NCI-H2196 (cell line): ENCODE data around the gene LRP1-AS.

Experiments
- DNase-seq: peaks from one replicate; lab custom pipeline; 2025; ENCODE audit not compliant: unreplicated experiment; lab: John Stamatoyannopoulos, UW

The LRP1-AS gene

DNA sequence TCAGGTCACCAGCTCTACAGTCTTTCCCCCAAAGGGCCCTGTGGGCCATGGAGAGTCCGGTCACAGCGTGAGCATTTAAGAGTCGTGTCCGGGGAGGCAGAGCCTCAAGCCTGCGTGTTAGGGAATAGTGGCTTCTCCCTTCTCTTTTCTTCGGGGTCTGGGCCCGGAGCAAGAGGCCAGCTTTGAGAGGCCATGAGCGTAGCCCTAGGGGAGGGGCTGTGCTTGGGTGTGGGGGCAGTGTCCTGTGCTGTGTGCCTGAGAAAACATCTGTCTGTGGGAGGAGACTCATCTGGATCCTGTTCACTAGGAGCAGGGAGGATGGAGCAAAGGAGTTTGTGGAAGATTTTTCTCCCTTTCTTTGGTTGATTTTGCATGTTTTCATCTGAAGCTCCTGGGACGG, 5.3 kb downstream of the LRP1-AS start:
- no peak for DNase-seq

- no peak for DNase-seq
Observed at GRCh38 chr12:57141249-57141648, 6.2 kb downstream of the LRP1-AS start.

DNA sequence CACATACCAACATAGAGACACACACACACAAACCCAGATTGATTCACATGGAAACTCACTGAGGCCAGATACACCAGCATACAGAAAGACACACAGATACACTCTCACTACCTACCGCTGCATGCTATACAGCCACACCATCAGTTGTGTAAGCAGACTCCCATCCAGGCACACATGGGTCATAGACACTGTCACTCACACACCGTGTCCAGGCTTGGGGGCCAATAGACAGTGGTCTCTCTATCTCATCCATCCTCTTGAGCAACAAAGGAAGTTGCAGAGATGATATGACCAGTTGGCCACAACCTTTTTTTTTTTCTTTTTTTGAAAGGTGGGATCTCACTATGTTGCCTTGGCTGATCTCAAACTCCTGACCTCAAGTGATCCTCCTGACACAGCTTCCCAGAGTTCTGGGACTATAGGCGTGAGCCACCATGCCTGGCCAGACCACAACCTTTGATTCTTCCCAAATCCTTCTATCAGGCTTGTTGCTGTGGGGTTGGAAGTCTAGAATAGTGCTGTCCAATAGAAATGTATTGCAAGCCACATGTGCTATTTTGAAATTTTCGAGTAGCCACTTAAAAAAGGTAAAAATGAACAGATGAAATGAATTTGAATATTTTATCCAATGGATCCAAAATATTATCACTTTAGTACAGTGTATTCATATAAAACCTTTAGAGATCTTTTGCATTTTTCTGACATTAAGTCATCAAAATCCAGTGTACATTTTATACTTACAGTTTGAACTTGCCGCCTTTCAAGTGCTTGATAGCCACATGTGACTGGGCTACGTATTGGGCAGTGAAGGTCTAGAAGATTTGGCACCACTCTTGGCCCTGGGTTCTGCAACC, 7.4 kb downstream of the LRP1-AS start:
- no peak for DNase-seq

DNA sequence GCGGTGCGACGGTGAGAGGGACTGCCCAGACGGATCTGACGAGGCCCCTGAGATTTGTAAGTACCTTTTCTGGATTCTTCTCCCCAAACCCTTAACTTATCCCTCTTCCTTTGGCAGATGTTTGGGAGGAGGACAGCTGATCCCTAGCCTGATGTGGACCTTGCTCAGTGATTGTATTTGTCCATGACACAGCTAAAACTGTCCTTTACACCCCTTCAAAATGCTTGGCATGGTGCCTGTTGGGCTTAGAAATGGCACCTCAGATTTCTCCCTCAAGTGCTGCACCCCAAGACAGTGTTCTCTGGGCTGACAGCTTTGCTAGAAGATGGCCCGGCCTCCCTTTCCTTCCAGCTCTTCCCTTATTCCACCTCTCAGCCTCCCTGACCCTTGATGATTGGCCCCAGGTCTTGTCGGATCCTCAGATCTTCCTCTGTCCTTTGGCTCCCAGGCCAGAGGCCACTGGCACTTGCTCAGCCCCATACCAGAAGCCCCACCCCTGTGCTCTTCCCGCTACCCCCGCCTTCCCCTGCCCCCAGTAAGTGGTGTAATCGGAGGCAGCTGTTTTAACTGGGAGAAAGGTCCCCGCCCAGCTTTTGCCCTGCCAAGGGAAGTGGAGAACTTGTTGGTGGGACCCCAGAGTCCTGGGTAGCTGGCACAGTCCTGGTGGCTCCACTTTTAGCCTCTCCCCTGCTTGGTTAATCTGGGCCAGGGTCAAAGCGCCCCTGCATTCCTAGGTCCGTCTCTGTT, 8.7 kb downstream of the LRP1-AS start:
- no peak for DNase-seq

DNA sequence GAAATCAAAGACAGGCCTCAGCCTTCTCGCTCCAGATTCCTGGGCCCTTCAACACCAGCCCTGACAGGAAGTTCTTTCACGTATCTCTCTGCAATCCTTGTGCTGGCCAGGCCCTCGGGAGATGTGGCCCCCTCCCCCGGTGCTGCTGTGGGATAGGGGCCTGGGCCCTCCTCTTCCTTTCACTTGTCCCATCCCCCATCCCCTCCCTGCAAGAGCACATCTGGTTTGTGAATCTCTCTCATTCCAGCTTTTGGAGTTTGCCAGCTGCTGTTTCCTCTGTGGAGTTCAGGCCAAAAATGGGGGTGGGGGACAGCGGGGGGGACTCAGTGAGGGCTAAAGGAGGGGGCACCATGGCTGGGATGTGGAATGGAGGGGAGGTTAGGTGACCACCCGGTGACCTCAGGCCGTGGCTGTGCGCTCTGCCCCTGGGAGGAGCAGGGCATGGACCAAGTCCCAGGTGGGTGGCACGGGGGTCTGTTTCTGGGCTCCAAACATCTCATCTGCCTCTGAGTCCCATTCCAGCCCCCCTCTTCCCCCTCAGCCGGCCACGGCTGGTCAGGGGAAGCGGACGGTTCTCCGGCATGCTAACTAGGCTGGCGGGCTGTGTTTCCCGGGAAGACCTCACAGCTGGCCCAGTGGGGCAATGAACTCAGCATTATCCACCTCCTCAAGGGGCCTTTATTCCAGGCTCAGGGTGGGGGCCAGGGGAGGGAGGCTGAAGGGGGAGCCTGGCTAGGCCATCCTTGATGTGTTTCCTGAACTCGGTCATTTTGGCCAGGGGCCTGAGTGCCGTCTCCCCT, 11.7 kb downstream of the LRP1-AS start:
- no peak for DNase-seq

DNA sequence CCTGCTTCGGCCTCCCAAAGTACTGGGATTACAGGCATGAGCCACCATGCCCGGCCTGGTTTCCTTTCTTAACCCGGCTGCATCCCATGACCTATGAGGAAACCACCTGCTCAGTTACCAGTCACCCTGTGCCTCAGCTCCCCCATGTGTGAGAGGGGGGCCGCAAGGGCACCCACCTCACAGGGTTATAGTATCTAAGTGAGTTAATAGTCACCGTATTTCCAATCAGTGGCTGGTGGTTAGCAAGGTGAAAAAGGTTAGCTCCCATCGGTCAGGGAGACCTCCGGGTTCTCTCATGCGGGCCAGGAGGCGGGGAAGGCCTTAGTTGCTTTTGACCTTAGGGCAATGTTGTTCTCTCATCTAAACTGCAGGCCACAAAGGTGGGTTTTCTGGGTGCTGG, 12.5 kb downstream of the LRP1-AS start:
- DNase-seq, result no peak

- DNase-seq, result no peak
Observed at GRCh38 chr12:57133916-57134315, 13.5 kb downstream of the LRP1-AS start.

DNA sequence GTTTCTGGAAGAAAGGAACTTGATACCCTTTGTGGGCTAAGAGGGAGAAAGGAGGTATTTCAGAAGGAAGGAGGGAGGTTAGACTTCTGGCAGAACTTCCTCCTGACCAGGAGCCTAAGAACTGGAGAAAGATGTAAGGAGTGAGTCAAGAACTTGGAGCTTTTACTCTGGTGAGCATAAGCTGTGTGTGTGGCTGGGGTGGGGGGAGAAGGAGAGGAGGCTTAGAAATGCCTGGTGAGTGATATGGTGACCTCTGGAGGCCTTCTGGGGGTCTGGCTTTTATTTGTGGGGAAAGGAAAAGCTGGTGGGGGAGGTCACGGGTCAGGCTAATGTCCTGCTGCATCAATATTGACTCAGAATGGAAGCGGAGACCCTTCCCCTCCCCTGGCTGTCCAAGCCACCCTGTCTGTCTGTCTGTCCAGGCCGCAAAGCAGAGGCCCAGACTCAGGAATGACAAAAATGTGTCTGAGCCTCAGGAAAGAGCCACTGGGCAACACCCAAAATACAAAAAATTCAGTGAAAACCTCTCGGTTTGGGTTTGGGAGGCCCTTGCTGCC, 14.3 kb downstream of the LRP1-AS start:
- DNase-seq, result no peak

DNA sequence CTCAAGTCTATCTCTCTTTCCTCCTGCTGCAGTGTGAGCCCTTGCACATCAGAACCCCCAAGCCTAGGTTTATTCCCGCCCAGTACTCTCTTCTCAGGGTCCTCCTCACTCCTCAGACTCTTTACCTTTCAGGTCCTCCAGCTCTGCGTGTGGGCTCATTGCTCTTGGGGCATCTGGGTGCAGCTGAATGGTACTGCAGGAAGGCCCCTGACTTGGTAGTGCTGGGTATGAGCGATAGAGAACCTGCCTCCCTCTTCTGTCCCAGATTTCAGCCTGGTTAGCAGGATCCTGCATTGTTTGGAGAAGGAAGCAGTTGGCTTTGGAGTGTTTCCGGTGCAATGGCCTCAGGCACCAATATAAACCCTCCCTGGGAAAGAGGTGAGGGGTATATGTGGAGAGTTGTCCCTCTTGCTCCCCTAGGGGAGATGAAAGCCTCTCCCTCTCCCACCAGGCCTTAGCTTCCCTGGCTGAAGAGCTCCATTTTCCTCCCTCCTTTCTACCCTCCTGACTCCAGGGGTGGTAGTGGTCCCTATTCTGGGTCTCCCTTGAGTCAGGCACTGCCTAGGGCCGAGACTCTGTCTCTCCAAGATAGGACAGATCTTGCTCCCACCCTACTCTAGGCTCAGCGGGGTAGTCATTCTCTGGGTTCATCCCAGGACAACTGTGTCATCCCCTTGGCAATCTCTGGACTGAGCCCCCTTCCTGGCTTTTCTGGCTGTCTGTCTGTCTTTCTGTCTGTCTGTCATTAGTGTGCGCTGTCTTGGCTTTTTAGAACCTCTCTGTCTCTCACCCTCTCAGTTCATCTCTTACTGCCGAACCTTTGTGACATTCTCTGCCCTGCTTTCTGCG, 15.3 kb downstream of the LRP1-AS start:
- no peak for DNase-seq

DNA sequence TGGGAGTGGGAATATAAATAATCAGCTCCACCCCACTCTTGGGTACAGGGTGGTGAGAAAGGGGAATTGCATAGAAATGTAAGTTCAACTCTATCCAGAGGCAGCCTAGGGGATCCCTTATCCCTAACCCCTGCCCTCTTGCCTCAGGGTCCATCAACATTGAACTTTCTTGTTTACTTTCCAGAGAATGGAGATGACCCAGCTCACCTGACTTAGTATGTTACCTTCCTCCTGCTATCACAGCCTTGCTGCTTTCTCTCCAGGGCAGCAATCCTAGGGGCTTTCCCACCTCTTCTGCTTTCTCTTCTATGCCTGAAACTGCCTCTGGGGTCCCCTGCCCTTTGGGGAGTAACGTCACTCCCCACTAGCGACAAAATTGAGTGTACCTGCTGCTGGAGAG, 16.5 kb downstream of the LRP1-AS start:
- no peak for DNase-seq

GRCh38 chr12:57129889-57130288, 17.5 kb downstream of the LRP1-AS start:
- DNase-seq, result no peak

GRCh38 chr12:57129321-57129842, 18.0 kb downstream of the LRP1-AS start:
- DNase-seq, result no peak

DNA sequence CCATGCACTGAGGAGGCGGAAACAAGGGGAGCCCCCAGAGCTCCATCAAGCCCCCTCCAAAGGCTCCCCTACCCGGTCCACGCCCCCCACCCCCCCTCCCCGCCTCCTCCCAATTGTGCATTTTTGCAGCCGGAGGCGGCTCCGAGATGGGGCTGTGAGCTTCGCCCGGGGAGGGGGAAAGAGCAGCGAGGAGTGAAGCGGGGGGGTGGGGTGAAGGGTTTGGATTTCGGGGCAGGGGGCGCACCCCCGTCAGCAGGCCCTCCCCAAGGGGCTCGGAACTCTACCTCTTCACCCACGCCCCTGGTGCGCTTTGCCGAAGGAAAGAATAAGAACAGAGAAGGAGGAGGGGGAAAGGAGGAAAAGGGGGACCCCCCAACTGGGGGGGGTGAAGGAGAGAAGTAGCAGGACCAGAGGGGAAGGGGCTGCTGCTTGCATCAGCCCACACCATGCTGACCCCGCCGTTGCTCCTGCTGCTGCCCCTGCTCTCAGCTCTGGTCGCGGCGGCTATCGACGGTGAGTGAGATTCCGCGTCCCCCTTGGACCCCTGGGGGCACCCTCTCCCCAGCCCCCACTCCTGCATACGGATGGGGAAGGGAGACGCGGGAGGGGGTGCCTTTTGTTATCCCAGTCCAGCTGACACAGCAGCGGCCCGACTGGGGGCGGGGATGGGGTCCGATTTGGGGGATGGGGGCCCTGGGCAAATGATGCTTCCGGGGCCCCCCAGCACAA, 18.7 kb downstream of the LRP1-AS start:
- DNase-seq, result no peak

DNA sequence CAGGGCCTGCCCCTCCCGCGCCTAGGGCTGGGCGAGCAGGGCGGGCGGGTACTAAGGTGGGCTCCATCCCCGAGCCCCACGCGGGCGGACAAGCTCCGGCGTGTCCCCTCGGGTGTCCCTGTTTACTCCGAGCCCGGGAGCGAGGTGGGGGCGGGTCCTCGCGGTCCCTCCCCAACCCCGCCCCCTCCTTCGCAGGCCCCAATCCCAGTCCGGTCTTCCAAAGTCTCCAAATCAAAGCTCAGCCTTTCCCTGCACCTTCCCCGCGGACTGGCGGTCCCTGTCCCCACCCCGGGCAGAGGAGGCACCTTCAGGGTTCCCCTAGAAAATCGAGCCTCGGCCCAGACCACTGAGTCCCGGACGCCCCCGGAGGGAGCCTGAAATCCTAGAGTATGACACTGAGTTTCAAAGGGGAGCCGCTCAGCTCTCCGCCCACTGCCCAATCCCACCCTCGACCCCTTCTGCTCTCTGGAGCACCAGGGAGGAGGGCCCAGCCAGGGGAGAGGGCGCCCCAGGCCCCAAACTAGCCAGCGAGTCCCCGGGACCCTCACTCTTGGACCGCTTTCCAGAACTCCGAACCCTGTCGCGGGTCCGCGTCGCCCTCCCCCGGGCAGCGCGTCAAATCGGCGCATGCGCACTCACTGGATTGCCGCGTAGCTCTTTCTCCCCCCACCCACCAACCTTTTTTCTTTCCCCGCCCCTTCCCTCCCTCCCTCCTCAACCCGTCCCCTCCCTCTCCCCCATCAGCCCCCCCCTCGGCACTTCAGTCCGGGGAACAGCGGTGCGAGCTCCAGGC, 19.5 kb downstream of the LRP1-AS start, which contains the start of gene LRP1:
LRP1 (plus strand) TSS at position 758 of the 793 bp plus-strand sequence. CDS start 482 bp downstream, outside the sequence.
- DNase-seq, result peak; percentile 83

- peak; percentile 45 for DNase-seq
Observed at GRCh38 chr12:57127101-57127725, 20.2 kb downstream of the LRP1-AS start.

GRCh38 chr12:57126561-57126960, 20.9 kb downstream of the LRP1-AS start:
- DNase-seq, result no peak

GRCh38 chr12:57126061-57126460, 21.4 kb downstream of the LRP1-AS start:
- no peak for DNase-seq

GRCh38 chr12:57124261-57124877, 23.1 kb downstream of the LRP1-AS start:
- peak; percentile 82 for DNase-seq
